ENCODE results near the gene ESYT1. TPM values are rescaled to one million over a fixed set of nuclear protein-coding genes. Genes with fewer than 3 reads are reported as not detected.

The ESYT1 gene
- total and polyA plus RNA-seq, 9 of the 15 experiments (the other 6 are each of a cell fraction or from before 2014, with no cell fraction given): 132 to 420 (median 164) TPM

GRCh38 chr12:56116267-56117081 lies 11.6 kb upstream of the ESYT1 start, which contains the start of gene RPL41 (continued):
- TF ChIP-seq ZBTB43 (CRISPR knock-in tag; IDR thresholded peaks at IDR 0.05): 0 out of 2 replicates have a peak, but pooled peaks have one; percentile 21
- TF ChIP-seq STAG1 (CRISPR knock-in tag; IDR thresholded peaks at IDR 0.05; ENCODE audit: borderline replicate concordance): no peak
- TF ChIP-seq ZNF512 (tag; IDR thresholded peaks at IDR 0.05): peak; percentile 76
- TF ChIP-seq U2AF2 (optimal IDR thresholded peaks at IDR 0.05; ENCODE audit: low read depth, low read length): no peak
- TF ChIP-seq ZNF318 (IDR thresholded peaks at IDR 0.05; ENCODE audit: borderline replicate concordance in 1 of 2, low read depth in 1 of 2): peak in 1 of 2 experiments; percentile 84; a peak in 2 of 4 replicates
- TF ChIP-seq ZNF24 (IDR thresholded peaks at IDR 0.05): peak; percentile 47; the same call in 1 of the 2 replicates
- TF ChIP-seq ZNF668 (CRISPR knock-in tag; IDR thresholded peaks at IDR 0.05): no peak
- 0 out of 2 replicates have a peak, but pooled peaks have one; percentile 54 for TF ChIP-seq E2F3 (CRISPR knock-in tag; IDR thresholded peaks at IDR 0.05)
- peak; percentile 71 to 75 for TF ChIP-seq MNT (conservative IDR thresholded peaks at IDR 0.05)
- no peak for TF ChIP-seq HOMEZ (CRISPR knock-in tag; IDR thresholded peaks at IDR 0.05)
- TF ChIP-seq ZNF143 (CRISPR knock-in tag; IDR thresholded peaks at IDR 0.05): peak; percentile 90

Measured in K562 (cell line).